ENCODE data around the gene BMPER.

Gene BMPER

DNA sequence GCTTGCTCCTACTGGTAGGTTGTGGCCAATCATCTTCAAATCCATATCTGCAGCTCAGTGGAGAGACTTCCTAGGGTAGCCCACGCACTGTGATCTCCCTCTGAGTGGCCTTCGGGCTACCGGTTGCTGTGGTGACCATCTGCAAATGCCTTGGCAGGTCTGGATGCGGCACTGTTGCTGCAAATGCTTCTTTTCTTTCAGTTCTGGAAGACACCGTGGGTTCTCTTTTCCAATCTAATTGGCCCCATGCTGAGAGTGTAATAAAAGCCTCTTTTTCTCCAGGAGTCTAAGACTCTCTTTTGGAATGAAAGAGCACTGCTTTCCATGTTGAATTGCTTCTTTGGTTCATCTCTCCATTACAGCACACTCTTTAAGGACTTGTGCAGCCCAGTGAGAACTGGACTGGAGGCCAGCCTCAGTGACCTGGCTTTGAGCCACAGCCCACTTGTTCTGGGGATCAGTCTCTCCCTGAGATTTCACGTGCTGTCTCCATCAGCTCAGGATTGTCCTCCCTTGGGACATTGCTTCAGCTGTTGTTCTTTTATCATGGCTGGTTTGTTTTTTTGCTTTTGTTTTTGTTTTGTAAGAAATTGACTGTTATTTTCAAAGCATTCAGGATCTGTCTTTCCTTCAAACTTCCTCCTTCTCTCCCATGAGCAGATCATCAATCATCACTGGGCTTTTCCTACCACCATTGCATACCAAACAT is 286.6 kb downstream of the BMPER start:
- no peak for DNase-seq

DNA sequence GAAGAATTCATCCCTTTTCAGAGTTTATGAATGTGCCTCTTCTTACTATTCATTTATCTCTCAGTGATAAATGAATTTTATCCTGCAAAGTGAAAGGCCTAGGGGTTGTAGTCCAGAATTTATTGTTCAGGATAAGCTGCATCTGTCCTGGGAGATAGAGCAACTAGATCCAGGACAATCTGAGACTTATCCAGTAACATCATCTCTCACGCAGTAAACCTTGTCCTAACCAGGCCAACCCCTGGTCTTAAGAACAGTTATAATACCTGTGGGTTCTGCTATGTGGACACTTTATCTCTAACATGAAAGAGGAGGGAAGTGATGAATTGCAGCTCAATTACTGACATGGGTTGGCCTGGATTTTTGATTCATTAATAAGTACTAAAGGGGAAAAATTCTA is 287.6 kb downstream of the BMPER start:
- DNase-seq = no peak

DNA sequence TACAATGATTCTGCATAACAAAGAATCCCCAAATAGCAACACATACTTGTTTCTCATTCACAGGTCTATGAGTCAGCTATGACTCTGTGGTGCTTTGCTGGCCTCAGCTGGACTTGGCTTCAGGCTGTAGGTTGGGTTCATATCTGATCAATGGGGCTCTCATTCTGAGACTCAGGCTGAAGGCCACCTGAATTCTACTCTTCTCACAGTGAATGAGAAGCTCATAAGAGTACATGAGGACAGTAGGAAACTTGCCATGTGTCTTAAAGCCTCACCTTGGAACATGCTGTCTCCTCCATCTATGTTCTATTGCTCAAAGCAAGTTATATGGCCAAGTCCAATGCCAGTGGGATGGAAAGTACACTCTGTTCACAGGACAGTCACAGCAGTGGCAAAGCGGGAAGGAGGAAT is 292.9 kb downstream of the BMPER start:
- DNase-seq = no peak

All from GOT3 (cell line).